ENCODE measurements around the gene ATR. TPM values are rescaled to one million over a fixed set of nuclear protein-coding genes. Genes with fewer than 3 reads are reported as not detected.
"Not testable (repeated sequence)": the region's sequence is repeated elsewhere in the genome, so short reads cannot be mapped to it uniquely, and the experiment has no call there.

The ATR gene
- total and polyA plus RNA-seq, 3 donors from 2014 or later, result 21.8 to 42.8 (median 34.9) TPM

DNA sequence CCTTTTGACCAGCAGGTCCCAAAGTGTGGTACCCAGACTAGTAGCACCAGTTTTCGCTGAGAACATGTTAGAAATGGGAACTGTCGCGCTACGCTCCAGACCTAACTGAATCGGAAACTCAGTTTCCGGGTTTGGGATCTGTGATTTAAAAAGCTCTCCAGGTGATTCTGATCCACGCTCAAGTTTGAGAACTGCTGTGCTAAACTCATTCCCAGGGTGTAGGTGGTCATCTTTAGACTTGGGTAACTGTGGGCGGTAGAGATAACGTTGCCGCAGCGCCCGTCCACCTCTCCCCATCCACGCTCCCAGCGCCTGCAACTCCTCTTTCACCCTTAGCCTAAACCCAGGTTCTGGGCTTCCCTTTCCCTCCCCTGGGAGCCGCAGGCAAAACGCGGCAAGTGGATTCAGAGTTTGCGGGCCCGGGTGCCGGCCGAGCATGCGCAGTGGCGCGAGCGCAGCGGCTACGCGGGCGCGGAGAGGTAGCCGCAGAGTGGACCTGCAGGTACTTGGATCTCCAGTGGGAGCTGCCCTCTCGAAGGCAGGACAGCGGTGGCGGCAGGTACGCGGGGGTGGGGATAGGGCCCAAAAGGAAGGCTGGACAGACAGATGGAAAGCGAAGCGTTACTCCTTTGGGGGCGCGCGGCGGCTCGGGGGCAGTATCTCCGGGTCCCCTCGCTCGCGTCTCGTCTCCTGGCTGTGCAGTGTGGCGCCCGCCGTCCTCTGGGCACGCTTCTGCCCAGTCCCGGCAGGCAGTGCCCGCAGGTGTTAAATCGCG, 17.6 kb upstream of the ATR start, which contains the start of gene PLS1:
PLS1 (plus strand) TSS at position 443 of the 775 bp plus-strand sequence. CDS start 67,845 bp downstream, outside the sequence.
- H3K27me3 ChIP-seq, result no peaks in the 10 kb centered on the region
- peaks cover 3% of the 10 kb centered on the region for H3K4me1 ChIP-seq
- no peak within 1 kb of the TSS for H3K27ac ChIP-seq
- WGBS, 2 donors, result 0 to 1% methylated on average over 43 to 47 of the region's 56 CpGs
- peak within 1 kb of the TSS; percentile 61 to 67 for H3K4me3 ChIP-seq
- intact Hi-C loops (cut with DNase I; ENCODE audit: low total_unique reads), result loop anchor here (10.0 kb wide), 1 partner anchor 399 kb away; no protein-coding TSS in a partner anchor
- no peaks in the 10 kb centered on the region for H3K9me3 ChIP-seq
- TF ChIP-seq POLR2A (IDR thresholded peaks at IDR 0.05), result no peak
- TF ChIP-seq, protein P1, sequence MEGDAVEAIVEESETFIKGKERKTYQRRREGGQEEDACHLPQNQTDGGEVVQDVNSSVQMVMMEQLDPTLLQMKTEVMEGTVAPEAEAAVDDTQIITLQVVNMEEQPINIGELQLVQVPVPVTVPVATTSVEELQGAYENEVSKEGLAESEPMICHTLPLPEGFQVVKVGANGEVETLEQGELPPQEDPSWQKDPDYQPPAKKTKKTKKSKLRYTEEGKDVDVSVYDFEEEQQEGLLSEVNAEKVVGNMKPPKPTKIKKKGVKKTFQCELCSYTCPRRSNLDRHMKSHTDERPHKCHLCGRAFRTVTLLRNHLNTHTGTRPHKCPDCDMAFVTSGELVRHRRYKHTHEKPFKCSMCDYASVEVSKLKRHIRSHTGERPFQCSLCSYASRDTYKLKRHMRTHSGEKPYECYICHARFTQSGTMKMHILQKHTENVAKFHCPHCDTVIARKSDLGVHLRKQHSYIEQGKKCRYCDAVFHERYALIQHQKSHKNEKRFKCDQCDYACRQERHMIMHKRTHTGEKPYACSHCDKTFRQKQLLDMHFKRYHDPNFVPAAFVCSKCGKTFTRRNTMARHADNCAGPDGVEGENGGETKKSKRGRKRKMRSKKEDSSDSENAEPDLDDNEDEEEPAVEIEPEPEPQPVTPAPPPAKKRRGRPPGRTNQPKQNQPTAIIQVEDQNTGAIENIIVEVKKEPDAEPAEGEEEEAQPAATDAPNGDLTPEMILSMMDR (IDR thresholded peaks at IDR 0.05), result no peak
- no peaks in the 10 kb centered on the region for H3K36me3 ChIP-seq (ENCODE audit: low read depth, missing control alignments)
- DNase-seq, result peak; percentile 82

DNA sequence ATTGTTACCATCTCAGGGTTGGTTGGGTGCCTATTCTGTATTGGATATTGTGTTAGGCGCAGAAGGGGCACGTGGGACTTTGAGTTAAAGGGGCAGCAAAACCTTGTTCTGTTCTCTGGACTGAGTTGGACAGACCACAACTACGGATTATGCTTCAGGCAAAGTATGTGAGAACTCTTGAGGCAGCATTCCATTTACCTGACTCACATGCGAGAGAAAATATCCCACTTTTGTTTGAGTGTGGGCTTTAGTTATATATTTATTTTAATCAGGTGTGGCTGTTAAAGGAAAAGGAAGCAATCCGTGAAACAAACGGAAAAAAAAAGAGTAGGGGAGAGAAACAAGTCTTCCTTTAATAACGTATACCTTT, 17.0 kb upstream of the ATR start:
- H3K4me1 ChIP-seq, result peaks cover 3% of the 10 kb centered on the region
- no peak for DNase-seq
- intact Hi-C loops (cut with DNase I; ENCODE audit: low total_unique reads), result loop anchor here (10.0 kb wide), 1 partner anchor 399 kb away; no protein-coding TSS in a partner anchor
- TF ChIP-seq, protein P1 (IDR thresholded peaks at IDR 0.05), result no peak
- TF ChIP-seq POLR2A (IDR thresholded peaks at IDR 0.05), result no peak
- 9 to 12% methylated on average over 7 of the region's 7 CpGs for WGBS, 2 donors
- H3K9me3 ChIP-seq, result no peaks in the 10 kb centered on the region
- no peaks in the 10 kb centered on the region for H3K27me3 ChIP-seq
- H3K36me3 ChIP-seq (ENCODE audit: low read depth, missing control alignments), result no peaks in the 10 kb centered on the region
- no peak overlapping the region for H3K27ac ChIP-seq
- peak overlapping the region; percentile 61 to 67 for H3K4me3 ChIP-seq

DNA sequence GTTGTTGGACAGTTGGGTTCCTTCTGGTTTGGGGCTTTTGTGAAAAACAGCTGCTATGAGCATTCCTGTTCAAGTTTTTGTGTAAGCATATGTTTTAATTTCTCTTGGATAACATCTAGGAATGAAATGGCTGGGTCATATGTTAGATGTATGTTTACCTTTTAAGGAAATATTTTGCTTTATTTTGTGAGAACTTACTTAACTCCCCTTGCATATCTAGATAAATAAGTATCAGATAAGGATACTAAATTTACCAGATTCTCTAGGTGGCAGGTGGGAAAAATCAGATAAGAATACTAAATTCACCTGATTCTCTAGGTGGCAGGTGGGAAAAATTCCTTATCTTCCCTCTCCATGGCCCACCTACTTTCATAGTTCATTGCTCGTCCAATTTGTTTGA, 16.6 kb upstream of the ATR start:
- TF ChIP-seq POLR2A (IDR thresholded peaks at IDR 0.05), result no peak
- TF ChIP-seq, protein P1 (IDR thresholded peaks at IDR 0.05), result no peak
- WGBS, 2 donors, result 19 to 34% methylated on average over 1 of the region's 1 CpG
- Histone ChIP-seq H3K36me3 (ENCODE audit: low read depth, missing control alignments) (no peaks in the 10 kb centered on the region), H3K27me3 (no peaks in the 10 kb centered on the region), H3K27ac (no peak overlapping the region), H3K9me3 (no peaks in the 10 kb centered on the region), H3K4me3 (peak overlapping the region in 1 of 2 donors; percentile 61), H3K4me1 (peaks cover 3% of the 10 kb centered on the region)
- intact Hi-C loops (cut with DNase I; ENCODE audit: low total_unique reads), result loop anchor here (10.0 kb wide), 1 partner anchor 400 kb away; no protein-coding TSS in a partner anchor
- DNase-seq, result no peak

DNA sequence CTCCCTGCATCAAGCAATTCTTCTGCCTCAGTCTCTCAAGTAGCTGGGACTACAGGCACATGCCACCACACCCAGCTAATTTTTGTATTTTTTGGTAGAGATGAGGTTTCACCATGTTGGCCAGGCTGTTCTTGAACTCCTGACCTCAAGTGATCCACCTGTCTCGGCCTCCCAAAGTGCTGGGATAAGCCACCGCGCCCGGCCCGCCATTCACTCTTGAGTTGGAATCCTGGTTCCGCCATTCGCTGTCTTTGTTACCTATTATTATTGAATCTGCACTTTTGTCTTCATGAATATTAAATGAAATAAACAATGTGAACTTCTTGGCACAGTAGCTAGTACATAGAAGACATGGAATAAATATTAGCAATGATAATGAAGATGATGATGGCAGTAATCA, 13.7 kb upstream of the ATR start:
- intact Hi-C loops (cut with DNase I; ENCODE audit: low total_unique reads), result loop anchor here (10.0 kb wide), 1 partner anchor 403 kb away; no protein-coding TSS in a partner anchor
- H3K36me3 ChIP-seq (ENCODE audit: low read depth, missing control alignments); H3K27ac ChIP-seq; H3K4me3 ChIP-seq; H3K9me3 ChIP-seq; H3K27me3 ChIP-seq; DNase-seq; H3K4me1 ChIP-seq: not testable (repeated sequence)
- WGBS, 2 donors, result 96 to 97% methylated on average over 7 of the region's 7 CpGs

DNA sequence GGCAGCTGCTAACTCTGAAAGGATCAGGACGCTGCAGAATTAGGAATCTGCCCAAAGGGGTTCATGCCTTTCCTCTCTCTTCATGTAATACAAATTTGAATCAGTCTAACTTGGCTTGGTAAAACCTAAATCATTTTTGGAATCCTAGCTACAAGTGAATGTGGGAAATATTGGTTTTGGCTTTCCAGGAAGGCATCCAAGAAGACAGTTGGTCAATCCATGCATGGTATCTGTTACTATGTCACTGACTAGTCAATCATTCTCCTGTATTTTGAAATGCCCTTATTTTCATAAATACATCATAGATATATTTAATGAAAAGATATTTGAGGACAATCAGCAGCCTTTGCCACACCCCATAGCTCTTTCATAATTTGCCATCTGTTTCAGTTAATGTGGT, 10.2 kb upstream of the ATR start:
- 59 to 90% methylated on average over 1 of the region's 1 CpG for WGBS, 2 donors
- Histone ChIP-seq H3K27ac (no peak overlapping the region), H3K4me1 (no peaks in the 10 kb centered on the region), H3K9me3 (no peaks in the 10 kb centered on the region), H3K4me3 (no peak overlapping the region), H3K27me3 (no peaks in the 10 kb centered on the region), H3K36me3 (ENCODE audit: low read depth, missing control alignments) (no peaks in the 10 kb centered on the region)
- DNase-seq, result no peak
- intact Hi-C loops (cut with DNase I; ENCODE audit: low total_unique reads), result no loop called here
- TF ChIP-seq, protein P1 (IDR thresholded peaks at IDR 0.05), result no peak
- TF ChIP-seq POLR2A (IDR thresholded peaks at IDR 0.05), result no peak

Data from testis (tissue), 3 donors.